Hepatocyte (in vitro differentiated cells): ENCODE data around the gene AFAP1L2. TPM values are rescaled to one million over a fixed set of nuclear protein-coding genes. Genes with fewer than 3 reads are reported as not detected.

Source experiments
- DNase-seq: peaks from one replicate; pipeline ENCODE4 v3.0.0-alpha.2; 2016; ENCODE audit warnings: low spot score
- H2AFZ ChIP-seq: fragments of 200-600 bp; sonication (generic); 2 replicates; pipeline ENCODE4 v1.6.0; 2016; ENCODE audit warnings: antibody characterized with exemption, mild to moderate bottlenecking
- H3K27ac ChIP-seq: fragments of 200-600 bp; sonication (generic); 2 replicates; pipeline ENCODE4 v1.5.1; 2016; ENCODE audit warnings: mild to moderate bottlenecking
- H3K27me3 ChIP-seq: fragments of 200-600 bp; sonication (generic); 2 replicates; pipeline ENCODE4 v1.6.1; 2016
- H3K36me3 ChIP-seq: fragments of 200-600 bp; sonication (generic); replicated peaks from 2 replicates; pipeline ENCODE4 v1.5.1; 2016; ENCODE audit warnings: low read depth; ENCODE audit not compliant: insufficient read depth
- H3K4me1 ChIP-seq: fragments of 200-600 bp; sonication (generic); 2 replicates; pipeline ENCODE4 v1.5.1; 2016; ENCODE audit warnings: mild to moderate bottlenecking, moderate library complexity; ENCODE audit not compliant: insufficient read depth
- H3K4me2 ChIP-seq: fragments of 200-600 bp; sonication (generic); 2 replicates; pipeline ENCODE4 v1.6.0; 2016
- H3K4me3 ChIP-seq: fragments of 200-600 bp; sonication (generic); 2 replicates; pipeline ENCODE4 v1.5.1; 2016; ENCODE audit warnings: mild to moderate bottlenecking
- H3K79me2 ChIP-seq: fragments of 200-600 bp; sonication (generic); 2 replicates; pipeline ENCODE4 v1.6.0; 2017; ENCODE audit warnings: mild to moderate bottlenecking
- H3K9me2 ChIP-seq: fragments of 200-600 bp; sonication (generic); replicated peaks from 2 replicates; pipeline ENCODE4 v1.6.0; 2017; ENCODE audit warnings: mild to moderate bottlenecking; ENCODE audit not compliant: insufficient read depth
- H3K9me3 ChIP-seq: fragments of 200-600 bp; sonication (generic); 2 replicates; pipeline ENCODE4 v1.5.1; 2016; ENCODE audit warnings: low read depth, mild to moderate bottlenecking
- H4K20me1 ChIP-seq: fragments of 200-600 bp; sonication (generic); 2 replicates; pipeline ENCODE4 v1.6.0; 2016; ENCODE audit warnings: mild to moderate bottlenecking; ENCODE audit not compliant: insufficient read depth, poor library complexity, severe bottlenecking
- EZH2 ChIP-seq: fragments of 200-600 bp; sonication (generic); IDR thresholded peaks from 2 replicates; pipeline ENCODE4 v1.6.1; 2016; ENCODE audit warnings: antibody characterized with exemption, mild to moderate bottlenecking, borderline replicate concordance
- EZH2phosphoT487 ChIP-seq: fragments of 200-600 bp; sonication (generic); IDR thresholded peaks from one replicate; pipeline ENCODE4 v1.6.1; 2018; ENCODE audit warnings: antibody characterized with exemption, mild to moderate bottlenecking, low read depth, moderate library complexity; ENCODE audit not compliant: unreplicated experiment, severe bottlenecking
- WGBS: methylation state at CpG from one replicate; pipeline ENCODE4 v1.1.6; 2016; ENCODE audit warnings: low lambda C conversion rate; ENCODE audit errors: missing lambda C conversion rate; 5-methylcytosine and 5-hydroxymethylcytosine counted together
- polyA plus RNA-seq: library from polyadenylated mRNA; unstranded; fragments of >200 nt; fragmentation: Nextera tagmentation; extraction: Ambion mirVana; gene quantifications from 2 replicates; pipeline ENCODE4 v1.2.1, GENCODE V29; 2016
- total RNA-seq: library from RNA; depleted of rRNA; stranded (reverse); fragments of >200 nt; gene quantifications from 2 replicates; pipeline ENCODE4 v1.2.3, GENCODE V29; 2014
- TF ChIP-seq, protein P1 (sequence below): fragments of 200-600 bp; sonication (generic); IDR thresholded peaks from 2 replicates; pipeline ENCODE4 v1.5.1; 2016; ENCODE audit warnings: antibody characterized with exemption, mild to moderate bottlenecking; ENCODE audit not compliant: poor library complexity

Gene AFAP1L2
- total and polyA plus RNA-seq, 2 experiments from 2014 or later: 6.1 to 9.6 TPM

DNA sequence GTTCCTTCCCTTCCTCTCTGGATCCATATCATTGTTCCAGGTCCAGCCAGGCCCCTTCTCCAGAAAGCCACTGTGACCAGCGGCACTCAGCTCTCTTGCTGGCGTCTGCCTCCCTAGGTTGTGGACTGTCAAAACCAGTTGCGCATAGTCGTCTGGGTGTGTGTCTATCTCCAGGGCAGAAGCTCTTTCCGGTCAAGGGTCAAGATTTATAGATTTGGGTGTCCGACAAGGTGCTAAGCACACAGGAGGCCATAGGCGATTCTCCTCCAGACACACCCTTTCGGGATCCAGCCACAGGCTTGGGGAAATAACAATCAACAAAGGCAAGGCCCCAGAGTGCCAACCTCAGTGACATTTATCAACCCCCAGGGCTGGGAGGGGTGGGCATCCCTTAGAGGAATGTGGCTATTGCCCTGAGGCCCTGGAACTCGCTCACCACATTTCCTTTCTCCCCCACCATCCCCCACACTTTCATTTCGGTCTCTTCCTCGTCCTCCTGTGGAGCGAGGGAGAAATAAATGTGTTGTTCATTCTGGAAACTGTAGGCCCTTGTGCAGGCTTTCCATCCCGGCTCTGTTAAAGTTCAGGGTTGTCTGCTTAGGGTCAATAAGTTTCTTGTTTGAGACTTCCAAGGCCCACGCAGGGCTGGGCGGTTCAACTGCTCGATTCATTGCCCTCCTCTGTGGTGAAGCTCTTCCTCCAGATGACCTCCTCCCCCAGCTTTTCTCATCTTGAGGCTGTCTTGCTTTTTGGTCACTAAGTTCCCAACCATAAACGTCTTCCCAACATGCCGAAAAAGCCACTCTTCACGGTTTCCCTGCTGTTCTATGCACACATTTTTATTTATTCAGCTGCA is 57.9 kb downstream of the AFAP1L2 start:
- Histone ChIP-seq H3K4me3 (no peak overlapping the region), H3K36me3 (no peaks in the 10 kb centered on the region), H3K9me3 (no peaks in the 10 kb centered on the region), H3K4me2 (no peak overlapping the region), H3K27me3 (no peaks in the 10 kb centered on the region), H3K27ac (no peak overlapping the region), H3K79me2 (no peaks in the 10 kb centered on the region), H3K9me2 (no peaks in the 10 kb centered on the region), H4K20me1 (no peaks in the 10 kb centered on the region), H3K4me1 (peaks cover 24% of the 10 kb centered on the region), H2AFZ (no peak overlapping the region)
- DNase-seq: no peak
- no peak for TF ChIP-seq EZH2
- TF ChIP-seq EZH2phosphoT487: no peak
- TF ChIP-seq, protein P1, sequence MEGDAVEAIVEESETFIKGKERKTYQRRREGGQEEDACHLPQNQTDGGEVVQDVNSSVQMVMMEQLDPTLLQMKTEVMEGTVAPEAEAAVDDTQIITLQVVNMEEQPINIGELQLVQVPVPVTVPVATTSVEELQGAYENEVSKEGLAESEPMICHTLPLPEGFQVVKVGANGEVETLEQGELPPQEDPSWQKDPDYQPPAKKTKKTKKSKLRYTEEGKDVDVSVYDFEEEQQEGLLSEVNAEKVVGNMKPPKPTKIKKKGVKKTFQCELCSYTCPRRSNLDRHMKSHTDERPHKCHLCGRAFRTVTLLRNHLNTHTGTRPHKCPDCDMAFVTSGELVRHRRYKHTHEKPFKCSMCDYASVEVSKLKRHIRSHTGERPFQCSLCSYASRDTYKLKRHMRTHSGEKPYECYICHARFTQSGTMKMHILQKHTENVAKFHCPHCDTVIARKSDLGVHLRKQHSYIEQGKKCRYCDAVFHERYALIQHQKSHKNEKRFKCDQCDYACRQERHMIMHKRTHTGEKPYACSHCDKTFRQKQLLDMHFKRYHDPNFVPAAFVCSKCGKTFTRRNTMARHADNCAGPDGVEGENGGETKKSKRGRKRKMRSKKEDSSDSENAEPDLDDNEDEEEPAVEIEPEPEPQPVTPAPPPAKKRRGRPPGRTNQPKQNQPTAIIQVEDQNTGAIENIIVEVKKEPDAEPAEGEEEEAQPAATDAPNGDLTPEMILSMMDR: no peak
- WGBS: 75% methylated on average over 19 of the region's 19 CpGs

DNA sequence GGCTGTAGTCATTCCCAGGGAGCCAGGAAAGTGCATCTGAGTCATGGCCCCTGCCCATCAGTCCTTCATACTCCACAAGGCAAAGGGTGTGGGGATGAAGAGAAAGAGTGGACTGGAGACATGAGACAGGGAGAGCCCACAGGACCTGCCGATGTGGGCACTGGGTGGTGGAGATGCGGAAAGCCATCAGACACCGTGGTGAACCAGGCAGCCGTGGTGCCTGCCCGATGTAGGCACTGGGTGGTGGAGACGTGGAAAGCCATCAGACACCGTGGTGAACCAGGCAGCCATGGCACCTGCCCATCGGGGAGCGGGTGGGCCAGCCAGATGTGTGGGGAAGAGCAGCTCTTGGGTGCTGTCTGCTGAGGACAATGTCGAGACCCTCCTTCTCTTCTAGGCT is 58.6 kb downstream of the AFAP1L2 start:
- Histone ChIP-seq H3K79me2 (no peaks in the 10 kb centered on the region), H4K20me1 (no peaks in the 10 kb centered on the region), H3K4me2 (no peak overlapping the region), H3K36me3 (no peaks in the 10 kb centered on the region), H3K9me3 (no peaks in the 10 kb centered on the region), H3K4me3 (no peak overlapping the region), H3K4me1 (peaks cover 21% of the 10 kb centered on the region), H3K27ac (no peak overlapping the region), H3K27me3 (no peaks in the 10 kb centered on the region), H2AFZ (no peak overlapping the region), H3K9me2 (no peaks in the 10 kb centered on the region)
- DNase-seq: no peak
- TF ChIP-seq EZH2phosphoT487 (no peak), EZH2 (no peak)
- TF ChIP-seq, protein P1: no peak
- WGBS: over 99% methylated on average over 9 of the region's 10 CpGs

DNA sequence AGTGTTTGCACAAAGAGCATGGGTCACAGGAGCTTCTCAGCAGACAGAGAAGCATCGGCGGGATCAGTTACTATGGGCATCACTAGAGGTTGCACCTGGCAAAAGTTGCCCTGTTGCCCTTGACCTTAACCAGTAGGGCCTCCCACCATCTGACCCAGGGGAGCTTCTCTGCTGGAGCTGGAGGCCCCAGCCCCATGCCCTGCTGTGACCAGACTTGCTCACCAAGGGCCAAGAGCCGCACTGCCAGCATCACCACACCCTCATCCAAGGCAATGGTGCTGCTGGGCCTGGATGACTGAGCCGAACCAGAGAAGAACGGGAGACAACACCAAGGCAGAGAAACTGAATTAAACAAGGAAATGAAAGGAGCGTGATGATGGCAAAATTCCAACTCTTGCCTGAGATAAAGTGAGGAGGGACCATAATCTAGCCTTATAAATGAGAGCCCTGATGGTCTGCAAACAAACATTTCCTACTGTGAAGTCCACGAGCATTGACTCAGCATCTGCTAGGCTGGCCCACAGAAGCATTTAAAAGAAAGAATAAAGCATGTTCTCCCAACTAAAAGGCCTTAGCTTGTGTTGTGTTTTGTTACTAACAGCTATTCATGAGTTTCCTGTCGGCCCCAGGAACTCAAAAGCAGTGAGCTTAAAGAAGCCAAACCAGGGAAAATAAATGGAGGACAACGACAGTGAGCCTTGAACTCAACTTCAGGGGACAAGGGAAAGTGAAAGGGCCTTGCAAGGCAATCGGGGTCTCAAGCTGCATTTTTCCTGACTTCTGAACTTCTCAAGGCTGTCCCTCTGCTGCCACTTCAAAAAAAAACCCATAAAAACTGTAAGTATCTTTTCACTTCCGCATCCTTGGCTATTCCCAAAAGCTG is 60.4 kb downstream of the AFAP1L2 start:
- H3K36me3 ChIP-seq: no peaks in the 10 kb centered on the region
- WGBS: 76% methylated on average over 11 of the region's 11 CpGs
- H2AFZ ChIP-seq: no peak overlapping the region

More for the DNA sequence above, 60.4 kb downstream of the AFAP1L2 start:
- no peaks in the 10 kb centered on the region for H3K9me2 ChIP-seq
- no peak for DNase-seq
- no peaks in the 10 kb centered on the region for H3K9me3 ChIP-seq
- no peak for TF ChIP-seq EZH2phosphoT487
- TF ChIP-seq EZH2: no peak
- TF ChIP-seq, protein P1: no peak
- no peaks in the 10 kb centered on the region for H3K27me3 ChIP-seq
- H3K4me3 ChIP-seq: no peak overlapping the region
- H3K27ac ChIP-seq: no peak overlapping the region
- H3K4me1 ChIP-seq: peaks cover 6% of the 10 kb centered on the region
- H3K79me2 ChIP-seq: no peaks in the 10 kb centered on the region
- H4K20me1 ChIP-seq: no peaks in the 10 kb centered on the region
- H3K4me2 ChIP-seq: no peak overlapping the region
